Stomach (tissue), 4 donors: ENCODE results near the gene MIER1.

ENCODE experiments used
- POLR2A ChIP-seq, 4 donors: fragments of 450-650 bp; IDR thresholded peaks; one replicate each; pipeline ENCODE4 v1.6.1; 2016; ENCODE audit warnings: antibody characterized with exemption in 4 of 4, control low read depth in 2 of 4, mild to moderate bottlenecking in 1 of 4, moderate library complexity in 1 of 4
- POLR2AphosphoS5 ChIP-seq, 3 donors: sonication (generic); formaldehyde crosslinking; IDR thresholded peaks; one replicate each; pipeline ENCODE4 v1.6.1; 2016; ENCODE audit warnings: antibody characterized with exemption in 3 of 3
- TF ChIP-seq, protein P1 (sequence below), 7 experiments: fragments of 450-650 bp in 4 of 7; fragments of 200-600 bp in 3 of 7; sonication (generic) in 3 of 7; IDR thresholded peaks; one replicate each; pipeline ENCODE4 v1.5.1; 2016 to 2019; ENCODE audit warnings: antibody characterized with exemption in 7 of 7, control low read depth in 2 of 7, mild to moderate bottlenecking in 1 of 7

DNA sequence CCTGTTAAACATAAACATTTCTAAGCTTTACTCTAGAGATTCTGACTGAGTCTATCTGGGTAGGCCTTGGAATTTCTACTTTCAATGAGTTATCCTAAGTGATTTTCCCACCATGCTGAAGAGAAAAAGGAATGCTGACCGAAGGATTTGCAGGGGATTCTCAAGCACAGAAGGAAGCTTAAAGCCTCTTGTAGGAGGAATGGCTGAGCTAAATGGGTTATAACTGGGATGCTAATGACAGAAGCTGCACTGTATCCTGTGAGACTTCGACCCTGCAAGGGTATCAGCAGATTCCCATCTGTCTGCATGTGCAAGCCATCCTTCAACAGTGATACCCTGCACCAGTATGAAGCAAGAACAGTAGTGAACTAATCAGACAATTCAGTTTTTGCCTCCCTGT is 93.8 kb downstream of the MIER1 start:
- no peak for TF ChIP-seq POLR2A (IDR thresholded peaks at IDR 0.05)
- TF ChIP-seq, protein P1, sequence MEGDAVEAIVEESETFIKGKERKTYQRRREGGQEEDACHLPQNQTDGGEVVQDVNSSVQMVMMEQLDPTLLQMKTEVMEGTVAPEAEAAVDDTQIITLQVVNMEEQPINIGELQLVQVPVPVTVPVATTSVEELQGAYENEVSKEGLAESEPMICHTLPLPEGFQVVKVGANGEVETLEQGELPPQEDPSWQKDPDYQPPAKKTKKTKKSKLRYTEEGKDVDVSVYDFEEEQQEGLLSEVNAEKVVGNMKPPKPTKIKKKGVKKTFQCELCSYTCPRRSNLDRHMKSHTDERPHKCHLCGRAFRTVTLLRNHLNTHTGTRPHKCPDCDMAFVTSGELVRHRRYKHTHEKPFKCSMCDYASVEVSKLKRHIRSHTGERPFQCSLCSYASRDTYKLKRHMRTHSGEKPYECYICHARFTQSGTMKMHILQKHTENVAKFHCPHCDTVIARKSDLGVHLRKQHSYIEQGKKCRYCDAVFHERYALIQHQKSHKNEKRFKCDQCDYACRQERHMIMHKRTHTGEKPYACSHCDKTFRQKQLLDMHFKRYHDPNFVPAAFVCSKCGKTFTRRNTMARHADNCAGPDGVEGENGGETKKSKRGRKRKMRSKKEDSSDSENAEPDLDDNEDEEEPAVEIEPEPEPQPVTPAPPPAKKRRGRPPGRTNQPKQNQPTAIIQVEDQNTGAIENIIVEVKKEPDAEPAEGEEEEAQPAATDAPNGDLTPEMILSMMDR (IDR thresholded peaks at IDR 0.05): no peak
- TF ChIP-seq POLR2AphosphoS5 (IDR thresholded peaks at IDR 0.05): no peak
